ENCODE results near the gene SCYL1. TPM values are rescaled to one million over a fixed set of nuclear protein-coding genes. Genes with fewer than 3 reads are reported as not detected.

SCYL1 gene
- total RNA-seq, 2 donors from 2014 or later: 55.0 to 62.3 TPM

DNA sequence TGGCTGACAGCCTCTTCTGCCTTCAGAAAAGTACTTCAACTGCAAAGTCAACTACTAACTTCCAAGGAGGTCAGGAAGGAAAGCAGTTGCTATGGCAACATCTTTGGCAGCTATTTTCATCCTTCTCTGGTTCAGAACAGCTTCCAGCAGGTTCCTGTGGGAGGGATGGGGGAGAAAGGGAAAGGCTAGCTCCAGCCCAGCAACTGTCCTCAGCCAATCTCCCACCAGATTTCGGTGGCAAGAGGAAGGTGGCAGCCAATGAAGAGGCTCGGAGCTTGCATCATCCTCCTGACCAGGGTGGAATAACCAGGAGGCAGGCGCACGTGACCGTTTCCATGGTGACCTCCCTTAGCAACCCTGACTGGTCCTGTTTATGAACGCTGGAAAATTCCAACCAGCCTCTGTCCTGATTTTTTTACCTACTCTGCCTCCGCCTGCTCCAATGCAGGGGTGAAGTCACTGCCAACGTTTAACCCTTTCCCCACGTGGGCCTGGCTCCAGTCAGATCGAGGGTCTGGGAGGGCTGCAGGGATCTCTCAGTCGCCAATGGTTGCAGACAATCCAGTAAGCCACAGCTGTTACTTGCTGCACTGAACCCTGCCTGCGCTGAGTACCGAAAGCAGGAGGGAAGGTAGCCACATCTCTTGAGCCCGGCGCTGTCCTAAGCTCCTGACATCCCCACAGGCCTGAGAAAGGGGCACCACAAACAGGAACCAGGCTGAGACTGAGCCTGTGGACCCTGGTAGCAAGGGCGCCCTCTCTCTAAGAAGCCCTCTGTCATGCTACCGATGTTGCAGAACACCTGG, 37.2 kb upstream of the SCYL1 start:
- 7 to 10% methylated on average over 8 to 17 of the region's 17 CpGs for WGBS, 2 donors
- DNase-seq: peak; percentile 96 to 99 (median 98)
- no peak for TF ChIP-seq POLR2A (IDR thresholded peaks at IDR 0.05)
- TF ChIP-seq, protein P1, sequence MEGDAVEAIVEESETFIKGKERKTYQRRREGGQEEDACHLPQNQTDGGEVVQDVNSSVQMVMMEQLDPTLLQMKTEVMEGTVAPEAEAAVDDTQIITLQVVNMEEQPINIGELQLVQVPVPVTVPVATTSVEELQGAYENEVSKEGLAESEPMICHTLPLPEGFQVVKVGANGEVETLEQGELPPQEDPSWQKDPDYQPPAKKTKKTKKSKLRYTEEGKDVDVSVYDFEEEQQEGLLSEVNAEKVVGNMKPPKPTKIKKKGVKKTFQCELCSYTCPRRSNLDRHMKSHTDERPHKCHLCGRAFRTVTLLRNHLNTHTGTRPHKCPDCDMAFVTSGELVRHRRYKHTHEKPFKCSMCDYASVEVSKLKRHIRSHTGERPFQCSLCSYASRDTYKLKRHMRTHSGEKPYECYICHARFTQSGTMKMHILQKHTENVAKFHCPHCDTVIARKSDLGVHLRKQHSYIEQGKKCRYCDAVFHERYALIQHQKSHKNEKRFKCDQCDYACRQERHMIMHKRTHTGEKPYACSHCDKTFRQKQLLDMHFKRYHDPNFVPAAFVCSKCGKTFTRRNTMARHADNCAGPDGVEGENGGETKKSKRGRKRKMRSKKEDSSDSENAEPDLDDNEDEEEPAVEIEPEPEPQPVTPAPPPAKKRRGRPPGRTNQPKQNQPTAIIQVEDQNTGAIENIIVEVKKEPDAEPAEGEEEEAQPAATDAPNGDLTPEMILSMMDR (IDR thresholded peaks at IDR 0.05): no peak
- Histone ChIP-seq H3K9me3 (no peaks in the 10 kb centered on the region), H3K4me1 (peaks cover 55% of the 10 kb centered on the region), H3K27me3 (no peaks in the 10 kb centered on the region), H3K27ac (peak overlapping the region; percentile 80 to 98 (median 92)), H3K4me3 (no peak overlapping the region), H3K36me3 (replicated peaks in 1 of 2; ENCODE audit: insufficient read depth in 1 of 2, low read depth in 2 of 2) (no peaks in the 10 kb centered on the region)
- intact Hi-C loops (cut with DNase I): no loop called here
- peak; percentile 87 for ATAC-seq

DNA sequence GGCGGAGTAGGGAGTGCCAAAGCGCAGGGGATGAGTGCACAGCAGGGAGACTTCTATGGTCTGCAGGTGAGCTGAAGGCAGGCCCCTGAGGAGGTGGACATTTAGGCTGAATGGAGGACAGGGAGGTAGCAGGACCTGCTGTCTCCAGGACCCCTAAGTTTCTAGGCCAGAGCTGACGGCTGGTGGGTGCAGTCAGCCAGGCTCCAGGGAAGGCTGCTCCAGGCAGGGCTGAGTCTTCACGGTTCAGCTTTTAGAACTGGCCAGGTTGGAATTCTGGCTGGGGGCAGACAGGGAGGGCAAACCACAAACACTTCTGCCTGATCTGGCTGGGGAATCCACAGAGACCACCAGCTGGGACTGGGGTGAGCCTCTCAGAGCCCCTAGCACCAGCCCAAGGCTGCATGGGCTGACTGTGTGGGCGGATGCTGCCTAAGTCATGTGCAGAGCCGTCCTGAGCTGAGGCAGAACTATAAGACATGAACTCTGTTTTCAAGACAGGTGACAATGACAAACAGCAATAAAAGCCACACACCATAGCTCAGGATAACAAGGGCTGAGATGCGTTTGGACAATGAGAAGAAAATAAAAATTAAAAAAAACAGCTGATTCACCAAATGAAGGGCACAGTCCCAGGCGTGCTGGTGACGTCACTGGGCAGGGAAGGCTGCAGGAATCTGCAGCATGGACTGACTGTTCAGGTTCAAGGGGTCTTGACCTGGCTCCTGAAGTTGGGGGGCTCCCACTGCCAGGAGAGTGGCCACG, 36.4 kb upstream of the SCYL1 start:
- TF ChIP-seq, protein P1 (IDR thresholded peaks at IDR 0.05): no peak
- TF ChIP-seq POLR2A (IDR thresholded peaks at IDR 0.05): no peak
- no peak for ATAC-seq

DNA sequence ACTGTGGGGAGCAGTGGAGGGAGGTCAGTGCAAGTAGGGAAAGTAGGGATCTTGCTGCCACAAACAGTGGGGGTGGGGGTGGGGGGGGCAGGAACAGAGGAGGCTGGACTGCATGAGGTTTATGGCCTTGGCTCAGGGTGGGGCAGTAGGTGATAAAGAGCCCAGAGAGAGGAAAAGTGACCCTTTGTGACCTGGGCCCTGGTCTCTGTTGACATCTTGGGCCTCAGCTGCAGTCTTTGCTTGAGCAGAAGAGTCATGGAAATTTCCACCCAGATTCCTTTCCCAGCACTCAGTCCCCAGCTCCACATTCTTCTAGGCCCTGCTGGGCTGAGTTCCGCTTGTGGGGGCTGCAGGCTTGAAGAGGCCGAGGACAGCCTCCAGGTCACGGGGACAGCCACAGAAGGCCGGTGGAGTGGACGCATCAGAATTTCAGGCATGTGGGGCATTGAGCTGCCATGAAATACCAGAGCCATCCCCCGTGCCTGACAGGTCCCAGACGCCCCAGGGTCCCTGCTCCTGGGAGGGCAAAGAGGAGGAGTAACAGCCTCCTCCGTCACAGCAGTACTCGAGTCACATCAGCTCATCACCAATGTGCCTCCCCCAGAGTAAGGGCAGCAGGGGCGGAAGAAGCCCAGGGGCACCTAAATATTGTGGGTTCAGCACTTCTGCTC, 35.7 kb upstream of the SCYL1 start:
- no peak overlapping the region for H3K4me3 ChIP-seq
- ATAC-seq (no peak), DNase-seq (peak in 3 of 4 donors; percentile 32 to 60 (median 49))
- H3K4me1 ChIP-seq: peaks cover 70% of the 10 kb centered on the region
- H3K27me3 ChIP-seq: no peaks in the 10 kb centered on the region
- intact Hi-C loops (cut with DNase I): no loop called here
- H3K27ac ChIP-seq: peak overlapping the region; percentile 71 to 98 (median 92)
- no peaks in the 10 kb centered on the region for H3K36me3 ChIP-seq (replicated peaks in 1 of 2; ENCODE audit: insufficient read depth in 1 of 2, low read depth in 2 of 2)
- no peaks in the 10 kb centered on the region for H3K9me3 ChIP-seq
- 76 to 86% methylated on average over 4 to 10 of the region's 10 CpGs for WGBS, 2 donors
- TF ChIP-seq, protein P1 (IDR thresholded peaks at IDR 0.05): no peak
- no peak for TF ChIP-seq POLR2A (IDR thresholded peaks at IDR 0.05)

More for the DNA sequence above, 36.4 kb upstream of the SCYL1 start:
- intact Hi-C loops (cut with DNase I): no loop called here
- 43 to 62% methylated on average over 9 to 10 of the region's 10 CpGs for WGBS, 2 donors
- Histone ChIP-seq H3K4me1 (peaks cover 63% of the 10 kb centered on the region), H3K36me3 (replicated peaks in 1 of 2; ENCODE audit: insufficient read depth in 1 of 2, low read depth in 2 of 2) (no peaks in the 10 kb centered on the region), H3K27ac (peak overlapping the region; percentile 80 to 98 (median 92)), H3K27me3 (no peaks in the 10 kb centered on the region), H3K9me3 (no peaks in the 10 kb centered on the region), H3K4me3 (no peak overlapping the region)
- DNase-seq: peak in 2 of 4 donors; percentile 38 to 66

DNA sequence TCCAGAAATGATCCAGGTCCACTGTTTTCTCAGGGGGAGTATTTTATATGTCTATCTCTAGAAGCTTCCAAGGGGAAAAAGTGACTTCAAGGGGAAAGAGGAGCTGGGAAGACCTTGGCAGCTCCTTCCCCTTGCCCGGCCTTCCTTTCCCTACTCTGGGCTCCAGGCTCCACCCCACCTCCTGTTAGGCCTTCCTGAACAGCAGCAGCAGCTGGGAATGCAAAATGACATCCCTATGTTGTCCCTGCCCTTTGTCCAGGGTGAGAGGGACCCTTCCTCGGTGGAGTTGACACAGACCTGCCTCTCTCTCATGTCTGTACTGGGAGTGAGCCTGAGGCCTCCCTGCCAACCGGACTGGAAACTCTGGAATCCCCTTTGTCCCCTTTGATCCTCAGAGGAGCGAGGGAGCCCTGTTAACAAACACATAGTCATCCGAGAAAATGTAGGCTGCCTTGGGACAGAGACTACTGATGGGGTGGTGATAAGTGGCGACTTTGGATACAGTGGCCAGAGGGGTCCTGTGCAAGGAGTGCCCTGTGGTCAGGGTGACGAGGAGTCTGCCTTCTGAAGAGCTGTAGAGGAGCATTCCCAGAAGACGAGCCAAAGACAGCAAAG, 35.1 kb upstream of the SCYL1 start:
- Histone ChIP-seq H3K27ac (peak overlapping the region; percentile 71 to 98 (median 92)), H3K9me3 (no peaks in the 10 kb centered on the region), H3K27me3 (no peaks in the 10 kb centered on the region), H3K4me1 (peaks cover 77% of the 10 kb centered on the region), H3K36me3 (replicated peaks in 1 of 2; ENCODE audit: insufficient read depth in 1 of 2, low read depth in 2 of 2) (no peaks in the 10 kb centered on the region), H3K4me3 (no peak overlapping the region)
- TF ChIP-seq, protein P1 (IDR thresholded peaks at IDR 0.05): no peak
- no peak for TF ChIP-seq POLR2A (IDR thresholded peaks at IDR 0.05)
- DNase-seq (peak in 1 of 4 donors; percentile 29), ATAC-seq (no peak)
- 73 to 79% methylated on average over 8 of the region's 8 CpGs for WGBS, 2 donors
- intact Hi-C loops (cut with DNase I): no loop called here

Data from body of pancreas (tissue), 4 donors.